ENCODE measurements around the gene RGS7.

DNA sequence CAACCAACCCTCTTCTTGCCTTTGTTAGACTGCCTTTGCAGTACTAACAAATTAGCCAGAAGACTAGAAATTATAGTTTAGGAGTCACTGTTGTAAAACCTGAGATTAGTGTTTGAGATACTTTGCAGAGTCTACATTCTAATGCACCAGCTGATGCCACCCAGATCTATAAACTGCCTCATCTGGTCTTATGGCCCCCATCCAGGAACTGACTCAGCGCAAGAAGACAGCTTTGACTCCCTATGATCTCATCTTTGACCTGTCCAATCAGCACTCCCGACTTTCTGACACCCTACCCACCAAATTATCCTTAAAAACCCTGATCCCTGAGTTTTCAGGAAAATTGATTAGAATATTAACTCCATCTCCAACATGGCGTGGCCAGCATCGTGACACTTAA, 334.6 kb downstream of the RGS7 start:
- TF ChIP-seq, protein P1, sequence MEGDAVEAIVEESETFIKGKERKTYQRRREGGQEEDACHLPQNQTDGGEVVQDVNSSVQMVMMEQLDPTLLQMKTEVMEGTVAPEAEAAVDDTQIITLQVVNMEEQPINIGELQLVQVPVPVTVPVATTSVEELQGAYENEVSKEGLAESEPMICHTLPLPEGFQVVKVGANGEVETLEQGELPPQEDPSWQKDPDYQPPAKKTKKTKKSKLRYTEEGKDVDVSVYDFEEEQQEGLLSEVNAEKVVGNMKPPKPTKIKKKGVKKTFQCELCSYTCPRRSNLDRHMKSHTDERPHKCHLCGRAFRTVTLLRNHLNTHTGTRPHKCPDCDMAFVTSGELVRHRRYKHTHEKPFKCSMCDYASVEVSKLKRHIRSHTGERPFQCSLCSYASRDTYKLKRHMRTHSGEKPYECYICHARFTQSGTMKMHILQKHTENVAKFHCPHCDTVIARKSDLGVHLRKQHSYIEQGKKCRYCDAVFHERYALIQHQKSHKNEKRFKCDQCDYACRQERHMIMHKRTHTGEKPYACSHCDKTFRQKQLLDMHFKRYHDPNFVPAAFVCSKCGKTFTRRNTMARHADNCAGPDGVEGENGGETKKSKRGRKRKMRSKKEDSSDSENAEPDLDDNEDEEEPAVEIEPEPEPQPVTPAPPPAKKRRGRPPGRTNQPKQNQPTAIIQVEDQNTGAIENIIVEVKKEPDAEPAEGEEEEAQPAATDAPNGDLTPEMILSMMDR (IDR thresholded peaks at IDR 0.05; ENCODE audit: low read depth, low read length), result no peak
- TF ChIP-seq POLR2A (IDR thresholded peaks at IDR 0.05; ENCODE audit: extremely low read depth, insufficient read length), result no peak
- no peak for TF ChIP-seq MYC (IDR thresholded peaks at IDR 0.05; ENCODE audit: low read depth, low read length)
